22Rv1 (cell line): ENCODE data around the gene DEGS2.
"Not testable (repeated sequence)": the region's sequence is repeated elsewhere in the genome, so short reads cannot be mapped to it uniquely, and the experiment has no call there.

ENCODE experiments used
- ZFX ChIP-seq: fragments of 450-650 bp; IDR thresholded peaks from 2 replicates; pipeline ENCODE4 v1.6.1; 2017; ENCODE audit warnings: antibody characterized with exemption, borderline replicate concordance
- TF ChIP-seq, protein P1 (sequence below): fragments of 450-650 bp; IDR thresholded peaks from 2 replicates; pipeline ENCODE4 v1.5.1; 2017; ENCODE audit warnings: mild to moderate bottlenecking

- TF ChIP-seq, protein P1, sequence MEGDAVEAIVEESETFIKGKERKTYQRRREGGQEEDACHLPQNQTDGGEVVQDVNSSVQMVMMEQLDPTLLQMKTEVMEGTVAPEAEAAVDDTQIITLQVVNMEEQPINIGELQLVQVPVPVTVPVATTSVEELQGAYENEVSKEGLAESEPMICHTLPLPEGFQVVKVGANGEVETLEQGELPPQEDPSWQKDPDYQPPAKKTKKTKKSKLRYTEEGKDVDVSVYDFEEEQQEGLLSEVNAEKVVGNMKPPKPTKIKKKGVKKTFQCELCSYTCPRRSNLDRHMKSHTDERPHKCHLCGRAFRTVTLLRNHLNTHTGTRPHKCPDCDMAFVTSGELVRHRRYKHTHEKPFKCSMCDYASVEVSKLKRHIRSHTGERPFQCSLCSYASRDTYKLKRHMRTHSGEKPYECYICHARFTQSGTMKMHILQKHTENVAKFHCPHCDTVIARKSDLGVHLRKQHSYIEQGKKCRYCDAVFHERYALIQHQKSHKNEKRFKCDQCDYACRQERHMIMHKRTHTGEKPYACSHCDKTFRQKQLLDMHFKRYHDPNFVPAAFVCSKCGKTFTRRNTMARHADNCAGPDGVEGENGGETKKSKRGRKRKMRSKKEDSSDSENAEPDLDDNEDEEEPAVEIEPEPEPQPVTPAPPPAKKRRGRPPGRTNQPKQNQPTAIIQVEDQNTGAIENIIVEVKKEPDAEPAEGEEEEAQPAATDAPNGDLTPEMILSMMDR = not testable (repeated sequence)
- TF ChIP-seq ZFX = not testable (repeated sequence)
These were observed 48.1 kb upstream of the DEGS2 start for GRCh38 chr14:100207588-100207987.
